Measurements from ENCODE around the gene FLYWCH1.

The FLYWCH1 gene

GRCh38 chr16:2964475-2965336, 53.0 kb downstream of the FLYWCH1 start:
- peak; percentile 18 for ATAC-seq
- H3K27ac Mint-ChIP-seq, result no peak overlapping the region

DNA sequence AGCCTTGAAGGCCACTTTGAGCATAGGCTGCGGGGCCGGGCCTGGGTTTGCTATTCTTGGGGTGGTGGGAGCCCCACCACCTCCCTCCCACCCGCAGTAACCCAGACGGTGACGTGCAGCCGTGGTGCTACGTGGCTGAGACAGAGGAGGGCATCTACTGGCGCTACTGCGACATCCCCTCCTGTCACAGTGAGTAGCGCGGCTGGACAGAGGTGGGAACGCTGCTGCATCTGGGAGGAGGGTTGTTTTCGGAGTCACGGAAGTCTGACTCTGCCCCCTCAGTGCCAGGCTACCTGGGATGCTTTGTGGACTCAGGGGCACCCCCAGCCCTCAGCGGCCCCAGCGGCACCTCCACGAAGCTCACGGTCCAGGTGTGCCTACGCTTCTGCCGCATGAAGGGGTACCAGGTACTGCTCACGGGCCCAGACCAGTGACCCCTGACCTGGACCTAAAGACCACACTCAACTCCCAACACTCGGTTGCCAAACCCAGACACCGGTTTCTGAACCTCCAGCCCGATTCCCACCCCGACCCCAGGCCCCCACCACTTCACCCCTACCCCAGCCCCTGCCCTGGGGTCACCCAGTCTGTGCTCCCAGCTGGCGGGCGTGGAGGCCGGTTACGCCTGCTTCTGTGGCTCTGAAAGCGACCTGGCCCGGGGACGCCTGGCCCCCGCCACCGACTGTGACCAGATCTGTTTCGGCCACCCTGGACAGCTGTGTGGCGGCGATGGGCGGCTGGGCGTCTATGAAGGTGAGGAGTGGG, 54.5 kb downstream of the FLYWCH1 start:
- Mint-ChIP-seq H3K27ac (no peak overlapping the region), H3K4me1 (peaks cover 62% of the 10 kb centered on the region), H3K36me3 (no peaks in the 10 kb centered on the region), H3K4me3 (no peak overlapping the region), H3K9me3 (no peaks in the 10 kb centered on the region), H3K27me3 (peaks cover 57% of the 10 kb centered on the region)
- ATAC-seq, result no peak

More at GRCh38 chr16:2964475-2965336, 53.0 kb downstream of the FLYWCH1 start:
- Mint-ChIP-seq H3K27me3 (peaks cover 64% of the 10 kb centered on the region), H3K9me3 (no peaks in the 10 kb centered on the region), H3K4me3 (peak overlapping the region; percentile 79), H3K4me1 (peaks cover 51% of the 10 kb centered on the region), H3K36me3 (no peaks in the 10 kb centered on the region)

DNA sequence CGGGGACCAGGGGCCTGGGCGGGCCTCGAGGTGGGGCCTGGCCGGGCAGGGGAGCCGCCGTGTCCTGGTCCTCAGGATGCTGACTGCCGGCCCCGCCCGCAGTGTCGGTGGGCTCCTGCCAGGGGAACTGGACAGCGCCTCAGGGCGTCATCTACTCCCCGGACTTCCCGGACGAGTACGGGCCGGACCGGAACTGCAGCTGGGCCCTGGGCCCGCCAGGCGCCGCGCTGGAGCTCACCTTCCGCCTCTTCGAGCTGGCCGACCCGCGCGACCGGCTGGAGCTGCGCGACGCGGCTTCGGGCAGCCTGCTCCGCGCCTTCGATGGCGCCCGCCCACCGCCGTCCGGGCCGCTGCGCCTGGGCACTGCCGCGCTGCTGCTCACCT, 55.1 kb downstream of the FLYWCH1 start:
- H3K27ac Mint-ChIP-seq, result no peak overlapping the region
- peaks cover 59% of the 10 kb centered on the region for H3K4me1 Mint-ChIP-seq
- H3K36me3 Mint-ChIP-seq, result peaks cover under 1% of the 10 kb centered on the region
- no peaks in the 10 kb centered on the region for H3K9me3 Mint-ChIP-seq
- H3K4me3 Mint-ChIP-seq, result no peak overlapping the region
- no peak for ATAC-seq
- H3K27me3 Mint-ChIP-seq, result peaks cover 57% of the 10 kb centered on the region

- Mint-ChIP-seq H3K27ac (no peak overlapping the region), H3K36me3 (peaks cover 5% of the 10 kb centered on the region), H3K4me3 (no peak overlapping the region), H3K27me3 (peaks cover 57% of the 10 kb centered on the region), H3K4me1 (peaks cover 59% of the 10 kb centered on the region), H3K9me3 (no peaks in the 10 kb centered on the region)
- ATAC-seq, result no peak
These were observed 55.5 kb downstream of the FLYWCH1 start for GRCh38 chr16:2967211-2967631.

DNA sequence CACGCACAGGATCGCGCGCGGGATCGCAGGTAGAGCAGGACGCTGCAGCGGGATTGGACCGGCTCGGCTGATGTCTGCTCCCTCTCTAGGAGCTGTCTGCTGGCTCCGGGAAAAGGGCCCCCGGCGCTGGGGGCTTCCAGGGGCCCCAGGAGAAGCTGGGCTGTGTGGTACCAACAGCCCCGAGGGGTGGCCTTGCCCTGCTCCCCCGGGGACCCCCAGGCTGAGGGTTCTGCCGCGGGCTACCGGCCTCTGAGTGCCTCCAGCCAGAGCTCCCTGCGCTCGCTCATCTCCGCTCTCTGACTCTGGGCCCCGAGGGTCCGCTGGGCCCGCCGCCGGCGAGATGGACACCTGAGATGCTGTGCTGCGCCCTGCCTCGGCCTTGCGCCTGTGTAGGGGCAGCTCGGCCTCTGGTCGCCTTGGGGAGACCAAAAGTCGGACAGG, 56.0 kb downstream of the FLYWCH1 start:
- H3K36me3 Mint-ChIP-seq, result peaks cover 10% of the 10 kb centered on the region
- no peaks in the 10 kb centered on the region for H3K9me3 Mint-ChIP-seq
- peak overlapping the region; percentile 72 for H3K4me3 Mint-ChIP-seq
- H3K4me1 Mint-ChIP-seq, result peaks cover 56% of the 10 kb centered on the region
- H3K27ac Mint-ChIP-seq, result no peak overlapping the region
- ATAC-seq, result no peak
- peaks cover 57% of the 10 kb centered on the region for H3K27me3 Mint-ChIP-seq

GRCh38 chr16:2968368-2968737, 56.6 kb downstream of the FLYWCH1 start:
- peaks cover 11% of the 10 kb centered on the region for H3K36me3 Mint-ChIP-seq
- no peaks in the 10 kb centered on the region for H3K9me3 Mint-ChIP-seq
- peak overlapping the region; percentile 72 for H3K4me3 Mint-ChIP-seq
- no peak for ATAC-seq
- H3K27ac Mint-ChIP-seq, result no peak overlapping the region
- H3K4me1 Mint-ChIP-seq, result peaks cover 52% of the 10 kb centered on the region
- H3K27me3 Mint-ChIP-seq, result peaks cover 55% of the 10 kb centered on the region

DNA sequence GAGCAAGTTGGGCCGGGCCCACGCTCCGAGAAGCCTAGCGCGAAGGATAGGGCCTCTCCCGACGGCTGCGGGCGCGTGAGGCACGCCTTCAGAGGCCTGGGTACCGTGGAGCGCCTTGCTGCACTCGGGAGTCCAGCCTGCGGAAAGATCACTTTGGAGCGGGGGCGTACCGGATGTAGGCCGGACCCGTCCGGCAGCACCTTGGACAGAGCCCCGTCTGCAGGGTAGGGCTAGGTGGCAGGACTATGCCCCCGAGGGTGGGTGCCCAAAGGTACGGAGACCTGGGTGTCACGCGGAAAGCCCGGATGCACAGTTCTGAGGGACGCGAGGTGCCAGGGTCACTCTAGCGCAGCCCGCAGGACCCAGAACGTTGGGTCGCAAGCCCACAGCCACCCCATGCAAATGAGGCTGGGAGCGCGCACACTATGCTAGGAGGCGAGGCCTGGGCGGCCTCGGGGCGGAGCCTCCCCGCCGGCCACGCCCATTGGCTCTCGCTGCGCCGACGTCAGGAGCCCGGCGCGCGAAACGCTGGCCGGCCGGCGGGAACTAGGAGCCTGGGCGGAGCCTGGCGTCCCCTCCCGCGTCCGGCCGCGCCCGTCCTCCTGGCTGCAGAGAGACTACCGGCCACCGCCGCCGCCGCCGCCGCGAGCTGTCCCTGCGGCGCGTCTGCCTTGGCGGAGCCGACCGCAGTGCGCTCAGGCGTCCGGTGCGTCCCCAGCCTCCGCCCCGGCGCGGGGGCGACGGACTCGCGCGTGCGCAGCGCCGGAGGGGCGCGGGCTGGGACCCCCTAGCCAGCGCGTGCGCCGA, 57.2 kb downstream of the FLYWCH1 start, which contains the start of gene PAQR4:
Gene PAQR4, plus strand, starts transcription at position 611 of the 807 bp plus-strand sequence. CDS start 327 bp downstream, outside the sequence.
- Mint-ChIP-seq H3K27me3 (peaks cover 49% of the 10 kb centered on the region), H3K4me1 (peaks cover 46% of the 10 kb centered on the region), H3K4me3 (peak within 1 kb of the TSS; percentile 72), H3K36me3 (peaks cover 11% of the 10 kb centered on the region), H3K9me3 (no peaks in the 10 kb centered on the region), H3K27ac (no peak within 1 kb of the TSS)
- peak; percentile 91 for ATAC-seq

DNA sequence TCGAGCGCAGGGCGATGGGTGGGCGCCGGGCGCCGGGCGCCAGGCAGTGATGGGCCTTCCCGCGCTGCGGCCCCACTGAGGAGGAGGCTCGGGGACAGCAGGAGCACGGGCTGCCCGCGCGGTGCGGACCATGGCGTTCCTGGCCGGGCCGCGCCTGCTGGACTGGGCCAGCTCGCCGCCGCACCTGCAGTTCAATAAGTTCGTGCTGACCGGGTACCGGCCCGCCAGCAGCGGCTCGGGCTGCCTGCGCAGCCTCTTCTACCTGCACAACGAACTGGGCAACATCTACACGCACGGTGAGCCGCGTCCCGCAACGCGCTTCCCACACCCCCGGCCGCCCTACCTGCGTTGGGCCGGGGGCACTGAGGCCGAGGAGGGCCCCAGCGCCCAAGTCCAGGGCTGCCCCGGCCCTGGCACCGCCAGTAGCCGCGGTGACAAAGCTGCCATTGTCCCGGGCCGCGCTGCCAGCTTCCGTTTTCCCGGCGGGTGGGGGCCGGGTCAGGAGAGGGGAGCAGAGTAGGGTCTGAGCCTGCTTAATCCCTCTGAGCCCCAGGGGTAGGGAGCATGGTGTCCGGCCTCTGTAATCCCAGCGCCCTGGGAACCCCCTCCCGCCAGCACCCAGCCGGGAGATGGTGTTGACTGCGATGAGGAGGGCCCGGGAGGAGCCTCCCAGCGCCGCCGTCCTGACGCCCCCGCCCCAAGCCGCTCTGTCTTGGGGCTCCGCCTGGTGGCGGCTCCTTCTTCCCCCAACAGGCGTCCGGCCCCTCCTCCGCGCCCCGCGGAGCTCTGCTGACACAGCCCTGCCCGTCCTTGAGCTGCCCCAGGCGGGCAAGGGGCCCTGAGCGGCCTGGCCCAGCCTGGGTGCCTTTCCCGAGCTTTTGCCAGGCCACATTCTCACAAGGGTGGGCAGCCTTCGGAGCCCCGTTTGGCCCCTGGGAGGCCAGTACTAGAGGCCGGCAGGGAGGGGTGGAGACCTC, 58.1 kb downstream of the FLYWCH1 start:
- no peaks in the 10 kb centered on the region for H3K9me3 Mint-ChIP-seq
- peaks cover 40% of the 10 kb centered on the region for H3K4me1 Mint-ChIP-seq
- peaks cover 40% of the 10 kb centered on the region for H3K27me3 Mint-ChIP-seq
- H3K4me3 Mint-ChIP-seq, result peak overlapping the region; percentile 68
- peak; percentile 43 for ATAC-seq
- no peak overlapping the region for H3K27ac Mint-ChIP-seq
- H3K36me3 Mint-ChIP-seq, result peaks cover 11% of the 10 kb centered on the region

GRCh38 chr16:2970563-2970962, 58.8 kb downstream of the FLYWCH1 start:
- H3K27me3 Mint-ChIP-seq, result peaks cover 40% of the 10 kb centered on the region
- no peak for ATAC-seq
- H3K36me3 Mint-ChIP-seq, result peaks cover 11% of the 10 kb centered on the region
- H3K4me3 Mint-ChIP-seq, result peak overlapping the region; percentile 68
- H3K9me3 Mint-ChIP-seq, result no peaks in the 10 kb centered on the region
- peaks cover 34% of the 10 kb centered on the region for H3K4me1 Mint-ChIP-seq
- H3K27ac Mint-ChIP-seq, result no peak overlapping the region

- no peak for ATAC-seq
These were observed 59.6 kb downstream of the FLYWCH1 start for GRCh38 chr16:2971134-2971984.

GRCh38 chr16:2971985-2972784, 60.5 kb downstream of the FLYWCH1 start:
- Mint-ChIP-seq H3K4me3 (no peak overlapping the region), H3K9me3 (no peaks in the 10 kb centered on the region), H3K27ac (no peak overlapping the region)

More at GRCh38 chr16:2971134-2971984, 59.6 kb downstream of the FLYWCH1 start:
- Mint-ChIP-seq H3K27ac (no peak overlapping the region), H3K36me3 (peaks cover 11% of the 10 kb centered on the region), H3K27me3 (peaks cover 40% of the 10 kb centered on the region), H3K4me3 (peak overlapping the region; percentile 68), H3K9me3 (no peaks in the 10 kb centered on the region), H3K4me1 (peaks cover 33% of the 10 kb centered on the region)

GRCh38 chr16:2973093-2973492, 61.4 kb downstream of the FLYWCH1 start:
- no peak overlapping the region for H3K4me3 Mint-ChIP-seq
- peaks cover 28% of the 10 kb centered on the region for H3K4me1 Mint-ChIP-seq
- no peak for ATAC-seq
- peaks cover 40% of the 10 kb centered on the region for H3K27me3 Mint-ChIP-seq
- peaks cover 11% of the 10 kb centered on the region for H3K36me3 Mint-ChIP-seq
- no peak overlapping the region for H3K27ac Mint-ChIP-seq
- H3K9me3 Mint-ChIP-seq, result no peaks in the 10 kb centered on the region

More at GRCh38 chr16:2971985-2972784, 60.5 kb downstream of the FLYWCH1 start:
- Mint-ChIP-seq H3K27me3 (peaks cover 40% of the 10 kb centered on the region), H3K4me1 (peaks cover 33% of the 10 kb centered on the region), H3K36me3 (peaks cover 11% of the 10 kb centered on the region)
- no peak for ATAC-seq
